ENCODE data around the gene ACLY. TPM values are rescaled to one million over a fixed set of nuclear protein-coding genes. Genes with fewer than 3 reads are reported as not detected.

ACLY gene
- total RNA-seq, 6 experiments from 2014 or later: 254 to 315 (median 279) TPM

DNA sequence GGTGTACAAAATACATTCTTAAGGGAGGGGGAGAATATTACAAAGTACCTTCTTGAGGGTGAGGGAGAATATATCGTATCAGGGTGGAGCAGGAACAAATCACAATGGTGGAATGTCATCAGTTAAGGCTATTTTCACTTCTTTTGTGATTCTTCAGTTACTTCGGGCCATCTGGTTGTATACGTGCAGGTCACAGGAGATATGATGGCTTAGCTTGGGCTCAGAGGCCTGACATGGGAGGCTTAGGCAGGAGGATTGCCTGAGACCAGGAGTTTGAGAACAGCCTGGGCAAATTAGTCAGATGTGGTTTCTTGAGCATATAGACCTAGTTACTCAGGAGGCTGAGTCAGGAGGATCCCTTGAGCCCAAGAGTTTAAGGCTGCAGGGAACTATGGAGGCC, 24.7 kb upstream of the ACLY start:
- TF ChIP-seq, protein P1, sequence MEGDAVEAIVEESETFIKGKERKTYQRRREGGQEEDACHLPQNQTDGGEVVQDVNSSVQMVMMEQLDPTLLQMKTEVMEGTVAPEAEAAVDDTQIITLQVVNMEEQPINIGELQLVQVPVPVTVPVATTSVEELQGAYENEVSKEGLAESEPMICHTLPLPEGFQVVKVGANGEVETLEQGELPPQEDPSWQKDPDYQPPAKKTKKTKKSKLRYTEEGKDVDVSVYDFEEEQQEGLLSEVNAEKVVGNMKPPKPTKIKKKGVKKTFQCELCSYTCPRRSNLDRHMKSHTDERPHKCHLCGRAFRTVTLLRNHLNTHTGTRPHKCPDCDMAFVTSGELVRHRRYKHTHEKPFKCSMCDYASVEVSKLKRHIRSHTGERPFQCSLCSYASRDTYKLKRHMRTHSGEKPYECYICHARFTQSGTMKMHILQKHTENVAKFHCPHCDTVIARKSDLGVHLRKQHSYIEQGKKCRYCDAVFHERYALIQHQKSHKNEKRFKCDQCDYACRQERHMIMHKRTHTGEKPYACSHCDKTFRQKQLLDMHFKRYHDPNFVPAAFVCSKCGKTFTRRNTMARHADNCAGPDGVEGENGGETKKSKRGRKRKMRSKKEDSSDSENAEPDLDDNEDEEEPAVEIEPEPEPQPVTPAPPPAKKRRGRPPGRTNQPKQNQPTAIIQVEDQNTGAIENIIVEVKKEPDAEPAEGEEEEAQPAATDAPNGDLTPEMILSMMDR (IDR thresholded peaks at IDR 0.05): no peak
- Mint-ChIP-seq H3K27ac (no peak overlapping the region), H3K36me3 (ENCODE audit: low read depth) (no peaks in the 10 kb centered on the region), H3K9me3 (no peaks in the 10 kb centered on the region), H3K4me3 (no peak overlapping the region), H3K4me1 (ENCODE audit: low read depth) (no peaks in the 10 kb centered on the region), H3K27me3 (ENCODE audit: insufficient read depth) (peaks cover 6% of the 10 kb centered on the region)
- DNase-seq: no peak

DNA sequence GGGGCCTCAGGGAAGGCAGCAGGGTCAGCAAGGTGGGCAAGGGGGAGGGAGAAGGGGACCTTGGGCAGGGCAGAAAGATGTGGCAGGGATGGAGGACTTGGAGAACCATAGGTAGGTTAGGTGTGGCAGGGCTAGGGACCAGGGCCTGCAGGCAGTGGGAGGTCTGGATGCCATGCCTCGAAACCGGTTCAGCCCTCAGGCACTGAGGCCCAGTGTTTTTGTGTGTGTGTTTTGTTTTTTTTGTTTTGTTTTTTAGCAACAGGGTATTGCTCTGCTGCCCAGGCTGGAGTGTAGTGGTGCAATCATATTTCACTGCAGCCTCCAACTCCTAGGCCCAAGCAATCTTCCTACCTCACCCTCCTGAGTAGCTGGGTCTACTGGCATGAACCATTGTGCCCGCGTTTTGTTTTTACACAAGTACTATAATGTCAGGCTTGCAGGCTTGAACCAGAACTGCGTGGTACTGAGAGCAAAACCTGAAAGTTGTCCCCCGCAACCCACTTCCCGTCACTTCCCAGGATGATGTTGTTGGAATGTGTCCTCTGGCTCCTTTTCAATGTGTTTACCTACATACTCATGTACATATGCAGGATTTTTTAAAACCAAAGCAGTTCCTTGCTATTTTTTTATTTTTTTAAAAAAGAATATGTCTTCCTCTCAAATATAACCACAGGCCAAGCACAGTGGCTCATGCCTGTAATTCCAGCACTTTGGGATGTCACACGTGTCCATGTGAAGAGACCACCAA, 24.0 kb upstream of the ACLY start:
- no peak for DNase-seq
- no peaks in the 10 kb centered on the region for H3K4me1 Mint-ChIP-seq (ENCODE audit: low read depth)
- no peak overlapping the region for H3K27ac Mint-ChIP-seq
- H3K27me3 Mint-ChIP-seq (ENCODE audit: insufficient read depth): peaks cover 6% of the 10 kb centered on the region
- TF ChIP-seq, protein P1 (IDR thresholded peaks at IDR 0.05): no peak
- no peak overlapping the region for H3K4me3 Mint-ChIP-seq
- H3K36me3 Mint-ChIP-seq (ENCODE audit: low read depth): no peaks in the 10 kb centered on the region
- no peaks in the 10 kb centered on the region for H3K9me3 Mint-ChIP-seq

DNA sequence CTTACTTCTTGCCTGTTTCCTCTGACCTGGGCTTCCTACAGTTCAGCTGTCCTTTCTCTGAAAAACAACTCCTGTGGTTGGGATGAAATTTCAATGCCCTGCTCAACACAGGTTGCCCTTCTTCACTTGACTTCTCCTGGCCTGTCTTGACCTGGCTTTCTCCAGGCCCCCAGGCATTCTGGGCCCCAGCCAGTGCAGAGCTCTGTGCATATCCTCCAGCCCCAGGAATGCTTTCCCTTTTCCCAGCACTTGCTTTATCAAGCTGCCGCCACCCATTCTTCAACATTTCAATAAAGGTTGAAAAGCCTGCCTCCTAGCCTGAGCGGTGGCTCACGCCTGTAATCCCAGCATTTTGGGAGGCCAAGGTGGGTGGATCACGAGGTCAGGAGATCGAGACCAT, 22.4 kb upstream of the ACLY start:
- Mint-ChIP-seq H3K27ac (no peak overlapping the region), H3K36me3 (ENCODE audit: low read depth) (no peaks in the 10 kb centered on the region), H3K27me3 (ENCODE audit: insufficient read depth) (peaks cover 6% of the 10 kb centered on the region), H3K9me3 (no peaks in the 10 kb centered on the region), H3K4me3 (no peak overlapping the region), H3K4me1 (ENCODE audit: low read depth) (no peaks in the 10 kb centered on the region)
- DNase-seq: no peak
- TF ChIP-seq, protein P1 (IDR thresholded peaks at IDR 0.05): no peak

DNA sequence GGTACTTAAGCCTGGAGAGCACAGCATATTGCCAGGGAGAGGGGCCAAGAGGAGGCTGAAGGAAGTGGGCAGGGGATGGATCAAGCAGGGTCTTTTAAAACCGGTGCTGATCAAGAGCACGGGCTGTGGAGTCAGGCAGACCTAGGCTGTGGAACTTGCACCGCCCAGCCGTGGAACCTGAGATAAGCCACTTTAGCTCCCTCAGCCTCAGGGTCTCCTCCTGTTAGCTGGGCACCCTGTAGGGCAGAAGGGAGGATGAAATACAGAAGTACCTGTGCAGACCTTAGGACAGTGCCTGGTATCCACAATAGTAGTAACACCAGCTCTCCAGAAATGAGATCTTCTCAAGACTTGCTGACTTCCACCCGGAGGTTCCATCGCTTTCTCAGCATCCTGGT, 20.9 kb upstream of the ACLY start:
- H3K36me3 Mint-ChIP-seq (ENCODE audit: low read depth): no peaks in the 10 kb centered on the region
- no peaks in the 10 kb centered on the region for H3K9me3 Mint-ChIP-seq
- H3K27me3 Mint-ChIP-seq (ENCODE audit: insufficient read depth): peaks cover 6% of the 10 kb centered on the region
- TF ChIP-seq, protein P1 (IDR thresholded peaks at IDR 0.05): no peak
- H3K4me1 Mint-ChIP-seq (ENCODE audit: low read depth): no peaks in the 10 kb centered on the region
- H3K27ac Mint-ChIP-seq: no peak overlapping the region
- no peak for DNase-seq
- no peak overlapping the region for H3K4me3 Mint-ChIP-seq

DNA sequence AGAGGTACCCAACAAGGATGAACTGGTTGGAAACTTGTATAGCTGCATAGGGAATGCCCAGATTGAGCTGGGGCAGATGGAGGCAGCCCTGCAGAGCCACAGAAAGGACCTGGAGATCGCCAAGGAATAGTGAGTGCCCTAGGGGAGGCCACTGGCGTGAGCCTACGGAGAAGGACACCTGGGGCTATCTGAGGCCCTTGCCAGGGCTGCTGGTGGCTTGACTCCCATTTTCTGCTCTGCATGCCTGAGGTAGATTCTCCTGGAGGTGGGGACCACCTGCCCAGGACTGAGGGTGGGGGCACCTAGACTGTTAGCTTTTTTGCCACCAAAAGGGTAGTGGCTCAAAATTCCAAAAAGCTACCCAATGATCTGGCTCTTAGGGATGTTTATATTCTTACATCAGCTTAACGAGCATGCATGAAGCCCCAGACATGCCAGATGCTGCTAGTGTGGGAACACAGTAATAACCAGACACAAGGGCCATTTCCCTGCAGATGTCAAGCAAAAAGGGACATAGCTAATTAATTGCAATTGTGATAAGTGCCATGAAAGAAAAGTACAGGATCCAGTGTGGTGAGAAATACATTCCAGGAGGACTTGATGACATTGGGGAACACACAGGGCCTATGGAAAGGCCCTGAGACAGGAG, 20.4 kb upstream of the ACLY start:
- H3K9me3 Mint-ChIP-seq: no peaks in the 10 kb centered on the region
- H3K27me3 Mint-ChIP-seq (ENCODE audit: insufficient read depth): peaks cover 6% of the 10 kb centered on the region
- no peaks in the 10 kb centered on the region for H3K36me3 Mint-ChIP-seq (ENCODE audit: low read depth)
- TF ChIP-seq, protein P1 (IDR thresholded peaks at IDR 0.05): no peak
- DNase-seq: no peak
- no peaks in the 10 kb centered on the region for H3K4me1 Mint-ChIP-seq (ENCODE audit: low read depth)
- no peak overlapping the region for H3K27ac Mint-ChIP-seq
- H3K4me3 Mint-ChIP-seq: no peak overlapping the region

Measured in HFFc6 (cell line).